K562 (cell line): Measurements from ENCODE around the gene PRDM16. TPM values are rescaled to one million over a fixed set of nuclear protein-coding genes. Genes with fewer than 3 reads are reported as not detected.
A peak's percentile ranks its signal among the peaks of the same experiment; 100 is the strongest.

ENCODE experiments used
- CBX8 ChIP-seq: fragments of 200-600 bp; sonication (generic); IDR thresholded peaks from 2 replicates; pipeline ENCODE4 v1.6.1; 2012; ENCODE audit warnings: borderline replicate concordance, mixed run types, low read depth, mild to moderate bottlenecking, moderate library complexity, mixed read lengths, low read length, control low read depth, inconsistent platforms; ENCODE audit not compliant: poor library complexity, severe bottlenecking; ENCODE audit errors: extremely low read depth
- EWSR1 ChIP-seq: fragments of 450-650 bp; IDR thresholded peaks from 2 replicates; pipeline ENCODE4 v1.6.1; 2018; ENCODE audit warnings: borderline replicate concordance, mild to moderate bottlenecking, low read depth, moderate library complexity; ENCODE audit not compliant: partially characterized antibody
- HBP1 ChIP-seq: fragments of 450-650 bp; formaldehyde crosslinking; IDR thresholded peaks from 2 replicates; pipeline ENCODE4 v1.4.0; 2022; ENCODE audit warnings: missing genetic modification characterization
- HDAC1 ChIP-seq, 2 experiments: fragments of 450-650 bp; IDR thresholded peaks; 2 replicates each; pipeline ENCODE4 v1.6.1; 2016 to 2017; ENCODE audit warnings: inconsistent platforms in 1 of 2, mild to moderate bottlenecking in 1 of 2, moderate library complexity in 1 of 2
- NR2C1 ChIP-seq, 2 experiments: fragments of 450-650 bp; IDR thresholded peaks; 2 replicates each; pipeline ENCODE4 v1.6.1; 2017; ENCODE audit warnings: mild to moderate bottlenecking in 2 of 2, antibody characterized with exemption in 1 of 2, inconsistent platforms in 1 of 2, missing compliant biosample characterization in 1 of 2, missing genetic modification characterization in 1 of 2
- NRF1 ChIP-seq, 2 experiments: fragments of 450-650 bp; IDR thresholded peaks in 1 of 2; conservative IDR thresholded peaks in 1 of 2; 2 replicates each; pipeline ENCODE4 v1.6.1; 2014; ENCODE audit warnings: mild to moderate bottlenecking in 2 of 2
- RNF219 ChIP-seq: fragments of 250-450 bp; sonication (Bioruptor Pico); IDR thresholded peaks from 2 replicates; pipeline ENCODE4 v1.5.0; 2022; ENCODE audit warnings: mild to moderate bottlenecking
- SMARCA4 ChIP-seq: fragments of 450-650 bp; IDR thresholded peaks from 2 replicates; pipeline ENCODE4 v1.6.1; 2016
- ZNF764 ChIP-seq: fragments of 250-450 bp; sonication (Bioruptor Pico); IDR thresholded peaks from 2 replicates; pipeline ENCODE4 v1.4.0; 2020; ENCODE audit warnings: low read depth, mild to moderate bottlenecking, moderate library complexity
- polyA plus RNA-seq, 8 experiments: library from polyadenylated mRNA; depleted of rRNA in 4 of 8; stranded (reverse) in 5 of 8; unstranded in 3 of 8; fragments of >200 nt; fragmentation: Nextera tagmentation in 2 of 8; fragmentation: Illumina TruSeq in 1 of 8; extraction: Ambion mirVana in 2 of 8; extraction: Trizol in 1 of 8; gene quantifications; 2 replicates each; pipeline versions ENCODE4 v1.2.1 to v1.2.3, GENCODE V29; 2011 to 2014; ENCODE audit warnings: inconsistent platforms in 1 of 8, missing spikeins in 1 of 8
- total RNA-seq, 7 experiments: library from RNA; depleted of rRNA in 6 of 7; stranded (reverse); fragments of >200 nt in 6 of 7; fragmentation: Illumina TruSeq in 2 of 7; extraction: Trizol in 2 of 7; gene quantifications; 2 replicates each; pipeline versions ENCODE4 v1.2.1 to v1.2.3, GENCODE V29; 2011 to 2021; ENCODE audit warnings: low replicate concordance in 1 of 7
- TF ChIP-seq, protein P1 (sequence below), 2 experiments: fragments of 450-650 bp; formaldehyde crosslinking in 1 of 2; IDR thresholded peaks; 2 replicates each; pipeline versions ENCODE4 v1.4.0 to v1.6.1; 2014 to 2020; ENCODE audit warnings: mild to moderate bottlenecking in 2 of 2, borderline replicate concordance in 1 of 2, low read depth in 1 of 2
- TF ChIP-seq, protein P2 (sequence below): sonication (generic); formaldehyde crosslinking; IDR thresholded peaks from 2 replicates; pipeline ENCODE4 v1.8.0; 2023; ENCODE audit warnings: mild to moderate bottlenecking, missing genetic modification reagents
- TF ChIP-seq, protein P3 (sequence below): fragments of 450-650 bp; formaldehyde crosslinking; IDR thresholded peaks from 2 replicates; pipeline ENCODE4 v1.4.0; 2022; ENCODE audit warnings: mild to moderate bottlenecking, moderate library complexity

The PRDM16 gene
- total and polyA plus RNA-seq, 9 of the 15 experiments (the other 6 are each of a cell fraction or from before 2014, with no cell fraction given): 0.10 to 0.27 TPM; not detected in 7

DNA sequence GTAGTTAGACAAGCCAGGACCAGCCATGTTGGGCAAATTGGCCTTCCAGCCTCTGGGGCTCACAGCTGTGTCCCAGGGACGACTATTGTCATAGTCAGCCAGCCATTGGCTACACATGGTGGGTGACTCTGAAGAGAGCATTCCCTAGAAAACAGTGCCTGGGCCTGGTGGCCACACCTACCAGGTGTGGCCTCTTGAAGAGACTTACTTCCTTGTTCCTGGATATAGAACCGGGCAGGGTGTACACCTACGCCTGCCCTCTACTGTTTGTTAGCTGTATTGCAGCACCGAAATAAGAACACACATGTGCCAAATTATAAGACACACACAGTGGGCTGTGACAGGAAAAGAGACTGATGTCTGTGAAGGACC lies 250.9 kb downstream of the PRDM16 start (continued):
- TF ChIP-seq CBX8 (no peak), HBP1 (no peak), NRF1 (conservative IDR thresholded peaks at IDR 0.05 in 1 of 2, IDR thresholded peaks at IDR 0.05 in 1 of 2) (0 out of 4 replicates have a peak, but pooled peaks of 1 of the 2 experiments have one; percentile 15), EWSR1 (no peak), ZNF764 (CRISPR knock-in tag) (no peak), SMARCA4 (no peak), RNF219 (CRISPR knock-in tag) (no peak), HDAC1 (IDR thresholded peaks at IDR 0.05) (no peak), NR2C1 (IDR thresholded peaks at IDR 0.05) (no peak), NR2C1 (tag; IDR thresholded peaks at IDR 0.05) (no peak)
- TF ChIP-seq, protein P1, sequence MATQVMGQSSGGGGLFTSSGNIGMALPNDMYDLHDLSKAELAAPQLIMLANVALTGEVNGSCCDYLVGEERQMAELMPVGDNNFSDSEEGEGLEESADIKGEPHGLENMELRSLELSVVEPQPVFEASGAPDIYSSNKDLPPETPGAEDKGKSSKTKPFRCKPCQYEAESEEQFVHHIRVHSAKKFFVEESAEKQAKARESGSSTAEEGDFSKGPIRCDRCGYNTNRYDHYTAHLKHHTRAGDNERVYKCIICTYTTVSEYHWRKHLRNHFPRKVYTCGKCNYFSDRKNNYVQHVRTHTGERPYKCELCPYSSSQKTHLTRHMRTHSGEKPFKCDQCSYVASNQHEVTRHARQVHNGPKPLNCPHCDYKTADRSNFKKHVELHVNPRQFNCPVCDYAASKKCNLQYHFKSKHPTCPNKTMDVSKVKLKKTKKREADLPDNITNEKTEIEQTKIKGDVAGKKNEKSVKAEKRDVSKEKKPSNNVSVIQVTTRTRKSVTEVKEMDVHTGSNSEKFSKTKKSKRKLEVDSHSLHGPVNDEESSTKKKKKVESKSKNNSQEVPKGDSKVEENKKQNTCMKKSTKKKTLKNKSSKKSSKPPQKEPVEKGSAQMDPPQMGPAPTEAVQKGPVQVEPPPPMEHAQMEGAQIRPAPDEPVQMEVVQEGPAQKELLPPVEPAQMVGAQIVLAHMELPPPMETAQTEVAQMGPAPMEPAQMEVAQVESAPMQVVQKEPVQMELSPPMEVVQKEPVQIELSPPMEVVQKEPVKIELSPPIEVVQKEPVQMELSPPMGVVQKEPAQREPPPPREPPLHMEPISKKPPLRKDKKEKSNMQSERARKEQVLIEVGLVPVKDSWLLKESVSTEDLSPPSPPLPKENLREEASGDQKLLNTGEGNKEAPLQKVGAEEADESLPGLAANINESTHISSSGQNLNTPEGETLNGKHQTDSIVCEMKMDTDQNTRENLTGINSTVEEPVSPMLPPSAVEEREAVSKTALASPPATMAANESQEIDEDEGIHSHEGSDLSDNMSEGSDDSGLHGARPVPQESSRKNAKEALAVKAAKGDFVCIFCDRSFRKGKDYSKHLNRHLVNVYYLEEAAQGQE (IDR thresholded peaks at IDR 0.05; ENCODE audit: borderline replicate concordance): peak; percentile 33; the same call in 1 of the 2 replicates
- TF ChIP-seq, protein P1 (CRISPR knock-in tag; IDR thresholded peaks at IDR 0.05; ENCODE audit: low read depth): no peak
- TF ChIP-seq, protein P2, sequence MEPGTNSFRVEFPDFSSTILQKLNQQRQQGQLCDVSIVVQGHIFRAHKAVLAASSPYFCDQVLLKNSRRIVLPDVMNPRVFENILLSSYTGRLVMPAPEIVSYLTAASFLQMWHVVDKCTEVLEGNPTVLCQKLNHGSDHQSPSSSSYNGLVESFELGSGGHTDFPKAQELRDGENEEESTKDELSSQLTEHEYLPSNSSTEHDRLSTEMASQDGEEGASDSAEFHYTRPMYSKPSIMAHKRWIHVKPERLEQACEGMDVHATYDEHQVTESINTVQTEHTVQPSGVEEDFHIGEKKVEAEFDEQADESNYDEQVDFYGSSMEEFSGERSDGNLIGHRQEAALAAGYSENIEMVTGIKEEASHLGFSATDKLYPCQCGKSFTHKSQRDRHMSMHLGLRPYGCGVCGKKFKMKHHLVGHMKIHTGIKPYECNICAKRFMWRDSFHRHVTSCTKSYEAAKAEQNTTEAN (CRISPR knock-in tag): no peak
- TF ChIP-seq, protein P3, sequence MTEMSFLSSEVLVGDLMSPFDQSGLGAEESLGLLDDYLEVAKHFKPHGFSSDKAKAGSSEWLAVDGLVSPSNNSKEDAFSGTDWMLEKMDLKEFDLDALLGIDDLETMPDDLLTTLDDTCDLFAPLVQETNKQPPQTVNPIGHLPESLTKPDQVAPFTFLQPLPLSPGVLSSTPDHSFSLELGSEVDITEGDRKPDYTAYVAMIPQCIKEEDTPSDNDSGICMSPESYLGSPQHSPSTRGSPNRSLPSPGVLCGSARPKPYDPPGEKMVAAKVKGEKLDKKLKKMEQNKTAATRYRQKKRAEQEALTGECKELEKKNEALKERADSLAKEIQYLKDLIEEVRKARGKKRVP: no peak
